HG03378 (cell line): ENCODE measurements around the gene AP3B2.
A peak's percentile ranks its signal among the peaks of the same experiment; 100 is the strongest.
"Not testable (repeated sequence)": the region's sequence is repeated elsewhere in the genome, so short reads cannot be mapped to it uniquely, and the experiment has no call there.

Experiments used
- ATAC-seq: cut with Tn5 transposase; IDR thresholded peaks from one replicate; pipeline ENCODE4 v1.9.1; 2021; ENCODE audit warnings: mild to moderate bottlenecking, moderate library complexity; ENCODE audit not compliant: unreplicated experiment

AP3B2 gene

DNA sequence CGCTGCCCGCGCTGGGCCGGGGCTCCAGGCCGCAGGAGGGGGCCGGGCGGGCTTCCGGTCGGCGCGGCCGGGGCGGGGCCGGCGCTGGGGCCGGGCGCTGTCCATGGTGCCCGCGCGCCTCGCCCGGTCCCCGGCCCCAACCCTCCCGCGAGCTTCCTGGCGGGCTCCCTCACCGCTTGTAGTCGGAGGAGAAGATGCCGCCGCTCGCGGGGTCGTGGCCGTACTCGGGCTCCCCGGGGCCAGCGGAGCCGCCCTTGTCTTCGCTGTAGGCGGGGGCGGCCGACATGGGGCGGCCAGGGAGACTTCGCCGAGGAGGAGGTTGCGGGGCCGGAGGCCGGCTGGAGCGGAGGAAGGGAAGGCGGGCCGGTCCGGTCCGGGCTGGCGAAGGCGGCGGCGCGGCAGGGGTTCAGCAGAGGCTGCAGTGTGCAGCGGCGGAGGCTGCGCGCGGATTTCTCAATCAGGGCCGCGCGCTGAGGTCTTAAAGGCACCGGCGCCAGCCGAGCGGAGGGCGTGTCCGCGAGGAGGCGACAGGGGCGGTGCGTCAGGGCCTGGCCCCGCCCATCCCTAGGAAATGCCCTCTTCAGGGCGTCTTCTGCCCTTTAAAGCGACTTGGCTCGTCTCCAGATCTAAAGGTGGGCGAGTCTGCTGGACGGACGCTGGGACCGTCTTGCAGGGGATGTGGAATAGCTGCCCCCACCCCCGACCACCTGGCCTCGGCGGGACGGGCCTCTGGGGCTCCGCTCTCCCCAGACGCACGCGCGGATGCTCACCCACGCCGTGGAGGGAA lies at the start of gene AP3B2:
Gene AP3B2, minus strand, starts transcription at position 455 of the 787 bp plus-strand sequence. Its CDS starts 169 bp downstream, at position 286.
- ATAC-seq, result peak; percentile 74

- no peak for ATAC-seq
Observed at GRCh38 chr15:82751308-82751707, 41.6 kb upstream of the AP3B2 start.

DNA sequence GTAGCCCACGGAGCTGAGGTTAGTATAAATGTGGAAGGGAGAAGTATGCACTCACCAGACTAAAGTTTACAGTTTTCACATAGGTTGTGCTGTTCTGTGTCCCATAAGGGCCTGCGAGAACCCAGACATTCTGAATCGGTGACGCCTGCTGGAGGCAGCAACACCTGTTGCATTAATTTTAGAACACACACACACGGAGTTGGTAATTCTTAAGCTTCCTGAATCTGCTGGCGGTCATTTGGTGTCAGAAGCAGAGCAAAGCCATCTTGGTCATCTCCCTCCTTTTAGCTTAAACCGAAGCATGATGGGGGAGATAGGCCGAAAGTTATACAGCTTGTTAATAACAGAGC lies 41.1 kb upstream of the AP3B2 start:
- ATAC-seq, result peak; percentile 37

GRCh38 chr15:82749951-82750830 lies 40.5 kb upstream of the AP3B2 start:
- peak; percentile 75 for ATAC-seq

DNA sequence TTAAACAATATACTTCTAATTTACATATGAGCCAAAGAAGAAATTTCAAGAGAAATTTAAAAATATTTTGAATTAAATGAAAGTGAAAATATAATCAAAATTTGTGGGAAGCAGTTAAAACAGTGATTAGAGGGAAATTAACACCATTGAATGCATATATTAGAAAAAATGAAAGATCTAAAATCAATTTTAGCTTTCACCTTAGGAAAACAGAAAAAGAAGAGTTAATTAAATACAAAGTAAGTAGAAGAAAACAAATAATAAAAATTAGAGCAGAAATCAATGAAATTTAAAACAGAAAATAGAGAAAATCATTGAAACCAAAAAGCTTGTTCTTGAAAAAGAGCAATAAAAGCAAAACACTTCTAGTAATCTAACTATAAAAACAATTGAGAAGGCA lies 38.6 kb upstream of the AP3B2 start:
- no peak for ATAC-seq

DNA sequence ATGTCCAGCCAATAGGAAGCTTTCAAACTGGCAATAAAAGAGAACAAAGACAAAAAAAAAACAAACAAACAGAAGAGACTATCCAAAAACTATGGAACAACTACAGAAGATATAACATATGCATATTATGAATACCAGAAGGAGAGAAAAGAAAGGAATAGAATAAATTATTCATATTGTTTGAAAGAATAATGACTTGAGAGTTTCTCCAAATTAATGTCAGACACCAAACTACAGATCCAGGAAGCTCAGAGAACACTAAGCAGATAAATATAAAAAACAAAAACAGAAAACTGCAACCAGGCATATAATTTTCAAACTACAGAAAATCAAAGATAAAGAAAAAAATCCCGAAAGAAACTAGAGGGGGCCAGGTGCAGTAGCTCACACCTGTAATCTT lies 34.1 kb upstream of the AP3B2 start:
- ATAC-seq, result no peak

DNA sequence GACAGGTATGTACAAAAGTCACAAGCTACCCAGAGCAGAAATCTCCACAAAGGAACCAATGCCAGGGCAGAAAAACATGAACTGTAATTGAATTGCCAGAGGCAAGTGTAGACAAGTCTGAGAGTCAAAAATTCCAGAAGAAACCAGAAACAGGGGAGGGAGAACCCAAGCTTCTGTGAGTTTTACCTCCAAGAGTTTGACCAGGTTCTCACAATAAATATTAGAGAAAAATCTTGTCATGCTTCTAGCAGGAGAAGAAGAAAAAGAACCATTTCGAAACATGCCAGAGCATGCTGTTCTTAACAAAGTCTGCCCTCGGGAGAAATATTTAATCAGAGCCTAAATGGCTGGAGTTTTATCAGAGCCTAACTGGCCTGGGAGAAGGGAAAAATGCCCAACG lies 32.5 kb upstream of the AP3B2 start:
- ATAC-seq, result no peak

- ATAC-seq, result no peak
Observed at GRCh38 chr15:82739086-82739485, 29.4 kb upstream of the AP3B2 start.

GRCh38 chr15:82737975-82738374 lies 28.3 kb upstream of the AP3B2 start:
- ATAC-seq, result no peak

GRCh38 chr15:82731527-82731926 lies 21.9 kb upstream of the AP3B2 start:
- no peak for ATAC-seq

DNA sequence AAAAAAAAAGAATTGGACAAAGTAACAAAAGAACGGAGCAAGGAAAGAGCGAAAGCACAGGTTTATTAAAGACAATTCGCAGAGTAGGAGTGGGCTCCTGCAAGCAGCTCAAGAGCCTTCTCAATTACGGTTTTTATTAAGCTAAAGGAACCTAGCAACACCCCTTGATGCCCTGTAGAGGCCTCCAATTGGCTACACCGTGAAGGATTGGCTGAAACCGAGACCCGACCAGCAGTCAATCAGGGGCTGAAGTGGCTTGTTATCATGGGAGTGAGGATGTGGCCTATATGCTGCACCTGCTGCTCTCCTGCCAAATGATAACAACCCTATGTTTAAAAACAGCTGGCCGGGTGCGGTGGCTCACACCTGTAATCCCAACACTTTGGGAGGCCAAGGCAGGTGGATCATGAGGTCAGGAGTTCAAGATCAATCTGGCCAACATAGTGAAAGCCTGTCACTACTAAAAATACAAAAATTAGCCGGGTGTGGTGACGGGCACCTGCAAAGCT lies 20.4 kb upstream of the AP3B2 start:
- no peak for ATAC-seq

- no peak for ATAC-seq
Observed at GRCh38 chr15:82726816-82727215, 17.1 kb upstream of the AP3B2 start.

DNA sequence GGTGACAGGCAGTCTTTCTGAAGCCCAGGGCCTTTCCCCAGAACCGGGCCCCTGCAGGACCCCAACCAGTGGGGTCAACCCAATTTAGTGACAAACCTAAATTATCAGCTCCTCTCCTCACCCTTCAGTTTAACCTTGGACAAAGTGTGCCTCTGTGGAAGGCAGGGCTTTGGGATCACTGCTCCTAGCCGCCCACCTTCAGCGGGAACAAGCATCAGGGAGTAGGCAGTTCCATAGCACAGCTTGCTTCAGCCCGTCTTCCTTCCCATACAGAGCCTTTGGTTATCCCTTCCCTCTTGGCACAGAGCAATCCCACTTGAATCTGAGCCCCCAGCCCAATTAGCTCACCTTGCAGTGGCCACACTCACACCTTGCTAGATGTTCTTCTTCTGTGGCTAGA lies 5.3 kb upstream of the AP3B2 start:
- no peak for ATAC-seq

GRCh38 chr15:82714016-82714415 lies 4.3 kb upstream of the AP3B2 start:
- ATAC-seq, result no peak

DNA sequence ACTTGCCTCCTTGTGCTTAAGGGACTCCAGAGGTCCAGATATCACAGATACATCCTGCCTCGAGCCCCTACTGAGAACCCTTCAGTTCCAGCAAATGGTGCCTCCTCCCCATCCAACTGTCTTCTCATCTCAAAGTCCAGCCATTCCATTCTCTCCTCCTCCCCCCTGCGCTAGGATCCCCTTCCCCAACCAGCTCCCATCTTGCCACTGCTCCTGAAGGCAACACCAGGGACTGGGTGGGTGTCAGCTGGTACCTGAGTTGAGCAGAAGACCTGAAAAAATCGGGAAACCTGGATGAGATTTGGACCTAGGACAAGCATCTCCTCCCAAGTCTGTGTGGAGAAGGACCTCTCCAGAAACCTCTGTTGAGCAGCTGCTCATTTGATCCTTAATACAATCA lies 2.4 kb upstream of the AP3B2 start:
- ATAC-seq, result no peak

DNA sequence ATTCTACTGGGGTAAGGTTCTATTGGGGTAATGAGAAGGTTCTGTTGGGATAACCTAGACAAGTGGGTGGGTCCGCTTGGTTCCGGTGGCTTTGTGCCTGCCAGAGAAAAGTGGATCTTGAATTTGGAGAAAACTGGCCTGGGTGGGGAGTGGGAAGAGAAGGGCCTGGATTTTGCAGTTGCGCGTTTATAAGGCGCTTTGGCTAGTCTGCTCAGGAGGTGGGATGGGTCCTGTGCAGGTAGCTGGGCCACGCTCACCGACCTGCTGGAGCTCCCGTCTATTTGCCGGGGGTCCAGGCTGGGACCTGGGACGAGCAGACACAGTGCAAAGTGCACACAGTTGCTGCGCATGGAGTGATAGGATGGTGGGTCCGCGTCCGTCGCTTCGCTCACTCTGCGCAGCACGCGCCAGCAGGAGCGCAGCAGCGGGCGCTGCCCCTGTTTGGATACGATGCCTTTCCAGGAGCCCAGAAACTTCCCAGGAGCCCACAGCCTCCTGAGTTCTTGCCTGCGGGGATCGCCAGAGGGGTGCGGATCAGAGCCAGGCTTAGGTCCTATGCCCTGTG lies 1.3 kb upstream of the AP3B2 start:
- no peak for ATAC-seq

DNA sequence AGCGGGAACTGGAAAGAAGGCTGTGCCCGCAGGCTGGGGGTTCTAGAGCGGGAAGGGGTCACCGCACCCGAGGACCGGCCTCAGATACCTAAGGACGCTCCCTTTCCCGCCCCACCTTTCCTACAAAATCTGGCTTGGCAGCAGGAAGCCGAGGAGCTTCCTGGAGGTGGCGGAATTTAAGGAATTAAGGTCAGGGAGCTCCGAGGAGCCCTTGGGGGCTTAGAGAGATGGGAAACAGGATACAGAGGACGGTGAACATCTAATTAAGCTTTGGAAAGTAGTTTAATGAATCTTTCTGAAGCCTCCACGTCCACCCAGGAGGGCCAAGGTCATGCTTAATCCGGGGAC lies 507 bp upstream of the AP3B2 start:
- no peak for ATAC-seq

- ATAC-seq, result no peak
Observed at GRCh38 chr15:82709081-82709420, 624 bp downstream of the AP3B2 start.

DNA sequence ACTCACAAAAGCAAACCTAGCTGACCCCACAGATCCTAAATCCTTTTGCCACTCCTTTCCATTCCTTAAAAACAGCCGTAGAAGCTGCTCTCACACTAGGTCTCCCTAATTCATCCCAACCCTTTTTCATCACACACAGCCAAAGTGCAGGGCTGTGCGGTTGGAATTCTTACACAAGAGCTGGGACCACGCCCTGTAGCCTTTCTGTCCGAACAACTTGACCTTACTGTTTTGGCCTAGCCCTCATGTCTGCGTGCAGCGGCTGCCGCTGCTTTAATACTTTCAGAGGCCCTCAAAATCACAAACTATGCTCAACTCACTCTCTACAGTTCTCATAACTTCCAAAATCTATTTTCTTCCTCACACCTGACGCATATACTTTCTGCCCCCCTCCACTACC lies 3.8 kb downstream of the AP3B2 start:
- ATAC-seq, result not testable (repeated sequence)

DNA sequence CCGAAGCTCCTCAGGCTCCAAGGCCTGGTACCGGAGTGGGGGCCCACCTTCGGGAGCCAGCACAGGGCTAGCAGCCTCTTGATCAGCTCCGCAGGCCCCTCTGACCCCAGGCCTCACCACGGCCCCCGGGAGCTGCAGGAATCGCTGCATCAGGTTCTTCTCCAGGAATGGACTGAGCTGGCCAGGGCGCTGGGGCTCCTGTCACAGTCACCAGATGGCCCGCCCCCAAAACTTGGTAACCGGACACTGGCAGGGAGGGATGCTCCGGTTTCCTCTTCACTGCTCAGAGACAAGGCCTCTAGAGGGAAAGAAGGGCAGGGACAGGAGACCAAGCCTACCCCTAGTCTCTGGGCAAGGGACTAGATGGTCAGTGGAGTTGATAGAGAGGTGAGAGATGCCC lies 9.9 kb downstream of the AP3B2 start:
- no peak for ATAC-seq

DNA sequence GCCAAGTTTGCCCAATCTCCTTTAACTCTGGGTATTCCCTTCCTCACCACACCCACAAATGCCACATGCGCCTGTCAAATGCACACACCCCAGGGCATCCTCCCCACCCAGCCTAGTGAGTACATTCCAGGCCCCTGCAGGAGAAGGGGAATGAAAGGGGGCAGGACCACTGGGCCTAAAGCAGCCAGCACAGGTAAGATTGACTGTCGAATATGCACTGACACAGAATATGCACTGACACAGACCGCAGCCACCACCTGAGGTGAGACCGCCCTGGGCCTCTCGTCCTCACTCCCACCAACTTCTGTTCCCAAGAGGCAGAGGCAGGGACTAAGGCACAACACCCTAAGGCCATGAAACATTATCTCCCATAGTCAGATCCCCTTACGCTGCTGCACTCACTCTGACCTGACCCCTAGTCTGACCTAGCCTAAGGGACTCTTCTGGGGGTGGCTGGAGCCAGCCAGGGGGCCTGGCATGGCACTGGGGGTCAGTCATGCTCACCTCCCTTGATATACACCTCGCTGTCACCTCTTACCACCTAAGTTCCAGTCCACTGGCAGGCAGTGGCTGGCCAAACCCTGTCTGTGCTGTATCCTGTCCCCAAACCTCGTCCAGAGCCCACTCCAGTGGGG lies 10.8 kb downstream of the AP3B2 start:
- no peak for ATAC-seq
